ENCODE results near the gene AGBL1. TPM values are rescaled to one million over a fixed set of nuclear protein-coding genes. Genes with fewer than 3 reads are reported as not detected.

AGBL1 gene
- total RNA-seq, 1 experiment from 2014 or later = not detected

DNA sequence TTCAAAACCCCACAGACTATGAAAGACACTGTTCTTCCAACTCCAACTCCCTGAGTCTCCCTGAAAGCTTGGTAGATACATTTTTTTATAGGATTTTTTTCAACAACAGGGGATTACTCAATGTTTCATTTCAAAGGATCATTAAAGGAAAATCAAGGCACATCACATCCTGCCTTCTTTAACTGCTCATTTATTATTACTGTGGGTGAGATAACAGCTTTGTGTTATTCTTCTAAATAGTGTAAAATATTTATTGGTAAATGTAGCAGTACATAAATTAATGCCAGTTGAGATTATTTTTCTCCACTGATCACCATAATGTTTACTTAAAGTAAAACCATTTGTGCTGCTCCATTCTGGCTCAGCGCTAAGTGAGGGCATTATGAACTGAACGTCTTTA is 57.2 kb downstream of the AGBL1 start:
- Histone ChIP-seq H3K9me3 (ENCODE audit: low read depth, low read length, poor library complexity, severe bottlenecking) (no peaks in the 10 kb centered on the region), H3K27me3 (replicated peaks; ENCODE audit: insufficient read depth, low read depth, low read length, poor library complexity) (no peaks in the 10 kb centered on the region), H3K4me1 (ENCODE audit: insufficient read depth, low read length, poor library complexity, severe bottlenecking) (no peaks in the 10 kb centered on the region), H3K27ac (ENCODE audit: low read depth, low read length, poor library complexity, severe bottlenecking) (no peak overlapping the region), H3K36me3 (ENCODE audit: insufficient read depth, low read length, poor library complexity, severe bottlenecking) (no peaks in the 10 kb centered on the region), H3K4me3 (ENCODE audit: low read depth, low read length, poor library complexity, severe bottlenecking) (no peak overlapping the region)
- TF ChIP-seq, protein P1, sequence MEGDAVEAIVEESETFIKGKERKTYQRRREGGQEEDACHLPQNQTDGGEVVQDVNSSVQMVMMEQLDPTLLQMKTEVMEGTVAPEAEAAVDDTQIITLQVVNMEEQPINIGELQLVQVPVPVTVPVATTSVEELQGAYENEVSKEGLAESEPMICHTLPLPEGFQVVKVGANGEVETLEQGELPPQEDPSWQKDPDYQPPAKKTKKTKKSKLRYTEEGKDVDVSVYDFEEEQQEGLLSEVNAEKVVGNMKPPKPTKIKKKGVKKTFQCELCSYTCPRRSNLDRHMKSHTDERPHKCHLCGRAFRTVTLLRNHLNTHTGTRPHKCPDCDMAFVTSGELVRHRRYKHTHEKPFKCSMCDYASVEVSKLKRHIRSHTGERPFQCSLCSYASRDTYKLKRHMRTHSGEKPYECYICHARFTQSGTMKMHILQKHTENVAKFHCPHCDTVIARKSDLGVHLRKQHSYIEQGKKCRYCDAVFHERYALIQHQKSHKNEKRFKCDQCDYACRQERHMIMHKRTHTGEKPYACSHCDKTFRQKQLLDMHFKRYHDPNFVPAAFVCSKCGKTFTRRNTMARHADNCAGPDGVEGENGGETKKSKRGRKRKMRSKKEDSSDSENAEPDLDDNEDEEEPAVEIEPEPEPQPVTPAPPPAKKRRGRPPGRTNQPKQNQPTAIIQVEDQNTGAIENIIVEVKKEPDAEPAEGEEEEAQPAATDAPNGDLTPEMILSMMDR (conservative IDR thresholded peaks at IDR 0.05; ENCODE audit: low read depth, low read length) = no peak
- no peak for TF ChIP-seq EZH2 (IDR thresholded peaks at IDR 0.05; ENCODE audit: borderline replicate concordance, low read depth, low read length, poor library complexity, severe bottlenecking)
- POLR2A ChIA-PET (ENCODE audit: low non-redundant PET) = no interaction called here
- DNase-seq (ENCODE audit: low spot score) = no peak
- CTCF ChIA-PET = no interaction called here
- intact Hi-C loops (cut with micrococcal nuclease; ENCODE audit: unreplicated experiment) = no loop called here
- BruUV-seq (replicated peaks) = no TSS peak

GRCh38 chr15:86138798-86139197 is 59.1 kb downstream of the AGBL1 start:
- no TSS peak for BruUV-seq (replicated peaks)
- TF ChIP-seq, protein P1 (conservative IDR thresholded peaks at IDR 0.05; ENCODE audit: low read depth, low read length) = no peak
- TF ChIP-seq EZH2 (IDR thresholded peaks at IDR 0.05; ENCODE audit: borderline replicate concordance, low read depth, low read length, poor library complexity, severe bottlenecking) = no peak
- H3K4me3 ChIP-seq (ENCODE audit: low read depth, low read length, poor library complexity, severe bottlenecking) = no peak overlapping the region
- no peak for DNase-seq (ENCODE audit: low spot score)
- H3K27ac ChIP-seq (ENCODE audit: low read depth, low read length, poor library complexity, severe bottlenecking) = no peak overlapping the region
- H3K9me3 ChIP-seq (ENCODE audit: low read depth, low read length, poor library complexity, severe bottlenecking) = no peaks in the 10 kb centered on the region
- intact Hi-C loops (cut with micrococcal nuclease; ENCODE audit: unreplicated experiment) = no loop called here
- no peaks in the 10 kb centered on the region for H3K4me1 ChIP-seq (ENCODE audit: insufficient read depth, low read length, poor library complexity, severe bottlenecking)
- CTCF ChIA-PET = no interaction called here
- POLR2A ChIA-PET (ENCODE audit: low non-redundant PET) = no interaction called here
- H3K27me3 ChIP-seq (replicated peaks; ENCODE audit: insufficient read depth, low read depth, low read length, poor library complexity) = no peaks in the 10 kb centered on the region
- no peaks in the 10 kb centered on the region for H3K36me3 ChIP-seq (ENCODE audit: insufficient read depth, low read length, poor library complexity, severe bottlenecking)

- Histone ChIP-seq H3K27ac (ENCODE audit: low read depth, low read length, poor library complexity, severe bottlenecking) (no peak overlapping the region), H3K4me1 (ENCODE audit: insufficient read depth, low read length, poor library complexity, severe bottlenecking) (no peaks in the 10 kb centered on the region), H3K9me3 (ENCODE audit: low read depth, low read length, poor library complexity, severe bottlenecking) (no peaks in the 10 kb centered on the region), H3K27me3 (replicated peaks; ENCODE audit: insufficient read depth, low read depth, low read length, poor library complexity) (no peaks in the 10 kb centered on the region), H3K4me3 (ENCODE audit: low read depth, low read length, poor library complexity, severe bottlenecking) (no peak overlapping the region), H3K36me3 (ENCODE audit: insufficient read depth, low read length, poor library complexity, severe bottlenecking) (no peaks in the 10 kb centered on the region)
- DNase-seq (ENCODE audit: low spot score) = peak; percentile 19
- intact Hi-C loops (cut with micrococcal nuclease; ENCODE audit: unreplicated experiment) = no loop called here
- BruUV-seq (replicated peaks) = no TSS peak
- CTCF ChIA-PET = no interaction called here
- TF ChIP-seq, protein P1 (conservative IDR thresholded peaks at IDR 0.05; ENCODE audit: low read depth, low read length) = peak; percentile 46
- no peak for TF ChIP-seq EZH2 (IDR thresholded peaks at IDR 0.05; ENCODE audit: borderline replicate concordance, low read depth, low read length, poor library complexity, severe bottlenecking)
- POLR2A ChIA-PET (ENCODE audit: low non-redundant PET) = no interaction called here
Measured at GRCh38 chr15:86139828-86140227, 60.2 kb downstream of the AGBL1 start.
